PFSK-1 (cell line): Measurements from ENCODE around the gene C1orf105.

Source experiments
- FOXP2 ChIP-seq: optimal IDR thresholded peaks from 2 replicates; pipeline ENCODE3; 2011; ENCODE audit warnings: borderline replicate concordance, control low read depth, inconsistent platforms; ENCODE audit not compliant: insufficient read depth; ENCODE audit errors: extremely low read length, extremely low read depth
- POLR2AphosphoS5 ChIP-seq: IDR thresholded peaks from 2 replicates; pipeline ENCODE4 v1.6.1; 2012; ENCODE audit warnings: low read depth, mild to moderate bottlenecking, control low read depth, low read length, moderate library complexity
- SIN3A ChIP-seq: IDR thresholded peaks from 2 replicates; pipeline ENCODE4 v1.6.1; 2012; ENCODE audit warnings: mild to moderate bottlenecking, low read length, moderate library complexity, borderline replicate concordance; ENCODE audit not compliant: insufficient read depth
- TAF1 ChIP-seq: IDR thresholded peaks from 2 replicates; pipeline ENCODE4 v1.6.1; 2012; ENCODE audit warnings: low read length, control low read depth, borderline replicate concordance; ENCODE audit not compliant: insufficient read depth
- TF ChIP-seq, protein P1 (sequence below), 2 experiments: IDR thresholded peaks; 2 replicates each; pipeline versions ENCODE4 v1.6.1 to v1.8.0; 2011 to 2012; ENCODE audit warnings: low read depth in 2 of 2, low read length in 2 of 2, control low read depth in 1 of 2, inconsistent platforms in 1 of 2, mild to moderate bottlenecking in 1 of 2, moderate library complexity in 1 of 2; ENCODE audit not compliant: insufficient read depth in 1 of 2

C1orf105 gene

DNA sequence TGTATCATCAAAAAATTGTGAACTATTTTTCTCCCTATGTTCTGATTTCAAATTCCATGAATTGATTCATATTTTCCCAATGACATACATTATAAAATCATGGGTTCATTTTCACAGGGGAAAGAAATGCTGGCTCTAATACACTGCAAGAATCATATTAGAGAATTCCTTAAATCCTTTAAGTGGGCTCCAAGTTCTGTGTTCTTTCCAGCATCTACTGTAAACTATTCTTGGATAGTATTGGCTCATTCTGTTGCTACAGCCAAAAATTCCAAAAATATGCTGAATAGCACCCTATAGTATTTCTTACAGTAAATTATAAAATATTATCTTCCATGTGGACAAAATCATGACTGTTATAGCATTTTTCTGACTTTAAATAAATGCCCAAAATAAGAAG, 19.0 kb upstream of the C1orf105 start:
- TF ChIP-seq, protein P1, sequence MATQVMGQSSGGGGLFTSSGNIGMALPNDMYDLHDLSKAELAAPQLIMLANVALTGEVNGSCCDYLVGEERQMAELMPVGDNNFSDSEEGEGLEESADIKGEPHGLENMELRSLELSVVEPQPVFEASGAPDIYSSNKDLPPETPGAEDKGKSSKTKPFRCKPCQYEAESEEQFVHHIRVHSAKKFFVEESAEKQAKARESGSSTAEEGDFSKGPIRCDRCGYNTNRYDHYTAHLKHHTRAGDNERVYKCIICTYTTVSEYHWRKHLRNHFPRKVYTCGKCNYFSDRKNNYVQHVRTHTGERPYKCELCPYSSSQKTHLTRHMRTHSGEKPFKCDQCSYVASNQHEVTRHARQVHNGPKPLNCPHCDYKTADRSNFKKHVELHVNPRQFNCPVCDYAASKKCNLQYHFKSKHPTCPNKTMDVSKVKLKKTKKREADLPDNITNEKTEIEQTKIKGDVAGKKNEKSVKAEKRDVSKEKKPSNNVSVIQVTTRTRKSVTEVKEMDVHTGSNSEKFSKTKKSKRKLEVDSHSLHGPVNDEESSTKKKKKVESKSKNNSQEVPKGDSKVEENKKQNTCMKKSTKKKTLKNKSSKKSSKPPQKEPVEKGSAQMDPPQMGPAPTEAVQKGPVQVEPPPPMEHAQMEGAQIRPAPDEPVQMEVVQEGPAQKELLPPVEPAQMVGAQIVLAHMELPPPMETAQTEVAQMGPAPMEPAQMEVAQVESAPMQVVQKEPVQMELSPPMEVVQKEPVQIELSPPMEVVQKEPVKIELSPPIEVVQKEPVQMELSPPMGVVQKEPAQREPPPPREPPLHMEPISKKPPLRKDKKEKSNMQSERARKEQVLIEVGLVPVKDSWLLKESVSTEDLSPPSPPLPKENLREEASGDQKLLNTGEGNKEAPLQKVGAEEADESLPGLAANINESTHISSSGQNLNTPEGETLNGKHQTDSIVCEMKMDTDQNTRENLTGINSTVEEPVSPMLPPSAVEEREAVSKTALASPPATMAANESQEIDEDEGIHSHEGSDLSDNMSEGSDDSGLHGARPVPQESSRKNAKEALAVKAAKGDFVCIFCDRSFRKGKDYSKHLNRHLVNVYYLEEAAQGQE (IDR thresholded peaks at IDR 0.05; ENCODE audit: insufficient read depth in 1 of 2, low read depth in 2 of 2, low read length in 2 of 2) = no peak
- TF ChIP-seq FOXP2 (no peak), POLR2AphosphoS5 (no peak), TAF1 (no peak), SIN3A (no peak)

DNA sequence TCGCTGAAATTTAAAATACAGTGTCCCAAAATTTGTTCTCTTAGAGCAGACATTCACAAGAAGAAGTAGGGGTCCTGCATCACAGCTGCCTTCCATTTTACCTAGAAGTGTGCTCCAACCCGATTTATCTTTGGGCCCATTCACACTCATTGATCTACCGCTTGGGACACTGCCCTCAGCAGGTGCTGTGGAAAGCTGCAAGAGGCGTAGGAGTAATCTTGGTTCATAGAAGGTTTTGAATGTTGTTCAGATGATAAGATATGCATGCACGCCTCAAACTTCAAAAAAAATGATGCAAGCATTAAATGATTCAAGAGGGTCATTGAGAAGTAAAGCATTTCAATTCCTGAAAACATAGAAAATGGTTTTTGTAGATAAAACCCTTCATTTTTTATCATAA, 18.6 kb upstream of the C1orf105 start:
- TF ChIP-seq FOXP2 (no peak), TAF1 (no peak), POLR2AphosphoS5 (no peak), SIN3A (no peak)
- TF ChIP-seq, protein P1 (IDR thresholded peaks at IDR 0.05; ENCODE audit: insufficient read depth in 1 of 2, low read depth in 2 of 2, low read length in 2 of 2) = no peak

DNA sequence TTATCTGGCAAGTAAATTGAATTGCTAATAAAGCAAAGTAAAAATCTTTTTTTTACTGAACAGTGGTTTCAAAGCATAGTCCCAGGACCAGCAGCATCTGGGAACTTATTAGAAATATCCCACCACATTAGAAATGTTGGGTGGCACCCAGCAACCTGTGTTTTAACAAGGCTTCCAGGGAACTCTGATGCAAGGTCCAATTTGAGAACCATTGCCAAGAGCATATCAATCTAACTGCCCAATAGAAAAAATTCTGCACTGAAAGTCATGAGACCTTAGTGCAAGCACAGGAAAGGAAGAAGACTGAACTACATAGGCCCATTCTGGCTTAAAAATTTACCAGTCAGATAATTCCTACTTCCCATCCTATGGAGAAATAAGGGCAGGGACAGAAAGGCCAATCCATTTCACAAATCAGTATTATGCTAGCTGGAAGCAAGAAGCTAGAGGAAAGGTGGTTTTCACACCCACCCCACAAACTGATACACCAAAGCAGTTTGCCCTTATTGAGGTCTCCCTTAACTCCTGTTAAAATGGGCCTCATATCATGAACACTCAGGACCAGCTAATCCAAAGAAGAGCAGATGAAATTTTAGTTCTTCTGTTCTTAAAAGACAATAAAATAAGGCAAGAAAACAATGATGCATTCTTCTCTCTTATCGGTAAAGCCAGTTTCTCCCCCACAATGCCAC, 17.5 kb upstream of the C1orf105 start:
- TF ChIP-seq, protein P1 (IDR thresholded peaks at IDR 0.05; ENCODE audit: insufficient read depth in 1 of 2, low read depth in 2 of 2, low read length in 2 of 2) = no peak
- TF ChIP-seq TAF1 (no peak), SIN3A (no peak), FOXP2 (no peak), POLR2AphosphoS5 (no peak)

DNA sequence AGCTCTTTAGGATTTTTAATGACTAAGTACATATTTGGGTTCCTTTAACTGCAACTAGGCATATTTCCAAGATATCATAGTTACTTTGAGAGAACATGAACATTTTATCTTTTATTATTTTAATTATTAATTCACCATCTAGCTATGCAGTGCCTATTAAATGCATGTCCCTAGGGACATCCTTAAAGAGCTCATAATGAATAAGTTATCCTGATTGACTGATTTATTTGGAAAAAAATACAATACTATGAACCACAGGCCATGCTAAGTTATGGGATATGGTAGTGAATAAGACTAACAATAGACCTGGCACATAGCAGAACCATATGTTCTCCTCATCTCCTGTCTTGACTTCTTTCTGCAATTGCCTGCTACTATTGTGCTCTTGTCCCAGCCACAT, 16.4 kb upstream of the C1orf105 start:
- no peak for TF ChIP-seq SIN3A
- no peak for TF ChIP-seq FOXP2

DNA sequence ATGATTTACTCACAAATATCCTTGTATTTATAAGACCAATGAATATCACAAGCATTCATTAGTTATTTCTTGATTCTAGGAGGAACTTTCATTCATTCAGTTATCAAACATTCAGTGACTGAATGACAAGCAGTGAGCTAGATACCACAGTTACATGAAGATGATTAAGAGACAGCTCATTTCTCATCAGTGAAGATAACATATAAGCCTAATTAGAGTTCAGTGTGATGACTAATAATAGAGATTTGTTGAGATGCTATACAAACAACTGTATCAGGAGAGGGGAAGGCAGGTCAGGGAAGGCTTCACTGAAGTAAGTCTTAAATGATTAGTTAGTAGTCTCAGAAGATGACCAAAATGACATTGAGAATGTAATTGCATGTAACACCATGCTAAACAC, 14.6 kb upstream of the C1orf105 start:
- TF ChIP-seq FOXP2 (no peak), POLR2AphosphoS5 (no peak), TAF1 (no peak), SIN3A (no peak)
- TF ChIP-seq, protein P1 (IDR thresholded peaks at IDR 0.05; ENCODE audit: insufficient read depth in 1 of 2, low read depth in 2 of 2, low read length in 2 of 2) = no peak
